Measurements from ENCODE around the gene AARSD1.
A peak's percentile ranks its signal among the peaks of the same experiment; 100 is the strongest.

AARSD1 gene

DNA sequence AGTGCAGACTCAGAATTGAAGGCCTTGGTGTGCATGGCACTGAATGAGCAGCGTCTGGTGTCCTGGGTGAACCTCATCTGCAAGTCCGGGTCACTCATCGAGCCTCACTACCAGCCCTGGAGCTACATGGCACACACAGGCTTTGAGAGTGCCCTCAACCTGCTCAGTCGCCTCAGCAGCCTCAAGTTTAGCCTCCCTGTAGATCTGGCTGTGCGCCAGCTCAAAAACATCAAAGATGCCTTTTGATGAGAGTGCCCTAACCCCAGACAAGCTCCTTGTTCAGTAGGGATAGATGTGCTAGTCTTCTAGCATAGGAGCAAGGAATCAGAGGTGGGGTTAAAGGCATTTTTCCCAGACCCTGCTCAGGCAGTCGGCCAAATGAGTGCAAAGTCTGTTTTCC, 27.2 kb upstream of the AARSD1 start:
- in situ Hi-C loops (cut with MboI; ENCODE audit: low sequenced_read_pairs, unreplicated experiment) = no loop called here
- no peak for DNase-seq (ENCODE audit: low spot score)
- TF ChIP-seq, protein P1, sequence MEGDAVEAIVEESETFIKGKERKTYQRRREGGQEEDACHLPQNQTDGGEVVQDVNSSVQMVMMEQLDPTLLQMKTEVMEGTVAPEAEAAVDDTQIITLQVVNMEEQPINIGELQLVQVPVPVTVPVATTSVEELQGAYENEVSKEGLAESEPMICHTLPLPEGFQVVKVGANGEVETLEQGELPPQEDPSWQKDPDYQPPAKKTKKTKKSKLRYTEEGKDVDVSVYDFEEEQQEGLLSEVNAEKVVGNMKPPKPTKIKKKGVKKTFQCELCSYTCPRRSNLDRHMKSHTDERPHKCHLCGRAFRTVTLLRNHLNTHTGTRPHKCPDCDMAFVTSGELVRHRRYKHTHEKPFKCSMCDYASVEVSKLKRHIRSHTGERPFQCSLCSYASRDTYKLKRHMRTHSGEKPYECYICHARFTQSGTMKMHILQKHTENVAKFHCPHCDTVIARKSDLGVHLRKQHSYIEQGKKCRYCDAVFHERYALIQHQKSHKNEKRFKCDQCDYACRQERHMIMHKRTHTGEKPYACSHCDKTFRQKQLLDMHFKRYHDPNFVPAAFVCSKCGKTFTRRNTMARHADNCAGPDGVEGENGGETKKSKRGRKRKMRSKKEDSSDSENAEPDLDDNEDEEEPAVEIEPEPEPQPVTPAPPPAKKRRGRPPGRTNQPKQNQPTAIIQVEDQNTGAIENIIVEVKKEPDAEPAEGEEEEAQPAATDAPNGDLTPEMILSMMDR (IDR thresholded peaks at IDR 0.05; ENCODE audit: borderline replicate concordance, control extremely low read depth, extremely low read depth, insufficient read depth, missing control alignments) = no peak

- no peak for DNase-seq (ENCODE audit: low spot score)
- TF ChIP-seq, protein P1 (IDR thresholded peaks at IDR 0.05; ENCODE audit: borderline replicate concordance, control extremely low read depth, extremely low read depth, insufficient read depth, missing control alignments) = no peak
- in situ Hi-C loops (cut with MboI; ENCODE audit: low sequenced_read_pairs, unreplicated experiment) = no loop called here
These were observed 25.7 kb upstream of the AARSD1 start for GRCh38 chr17:42989726-42990652.

DNA sequence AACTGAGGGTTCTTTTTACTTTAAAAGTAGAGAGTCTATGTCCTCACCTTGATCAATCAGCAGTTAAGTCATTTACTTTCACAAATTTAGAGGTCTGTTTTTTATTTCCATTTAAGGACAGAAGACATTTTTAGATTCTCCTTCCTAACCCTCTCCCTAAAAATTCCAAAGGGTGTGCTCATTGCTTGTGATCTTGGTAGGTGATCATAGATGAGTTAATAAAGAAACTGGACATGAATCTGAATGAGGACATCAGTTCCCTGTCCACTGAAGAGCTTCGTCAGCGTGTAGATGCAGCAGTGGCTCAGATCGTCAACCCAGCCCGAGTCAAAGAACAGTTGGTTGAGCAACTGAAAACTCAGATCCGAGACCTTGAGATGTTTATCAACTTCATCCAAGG, 24.9 kb upstream of the AARSD1 start:
- in situ Hi-C loops (cut with MboI; ENCODE audit: low sequenced_read_pairs, unreplicated experiment) = no loop called here
- DNase-seq (ENCODE audit: low spot score) = no peak
- TF ChIP-seq, protein P1 (IDR thresholded peaks at IDR 0.05; ENCODE audit: borderline replicate concordance, control extremely low read depth, extremely low read depth, insufficient read depth, missing control alignments) = no peak

GRCh38 chr17:42985225-42985624, 21.0 kb upstream of the AARSD1 start:
- TF ChIP-seq, protein P1 (IDR thresholded peaks at IDR 0.05; ENCODE audit: borderline replicate concordance, control extremely low read depth, extremely low read depth, insufficient read depth, missing control alignments) = no peak
- DNase-seq (ENCODE audit: low spot score) = peak; percentile 74
- in situ Hi-C loops (cut with MboI; ENCODE audit: low sequenced_read_pairs, unreplicated experiment) = no loop called here

- DNase-seq (ENCODE audit: low spot score) = no peak
- TF ChIP-seq, protein P1 (IDR thresholded peaks at IDR 0.05; ENCODE audit: borderline replicate concordance, control extremely low read depth, extremely low read depth, insufficient read depth, missing control alignments) = no peak
- in situ Hi-C loops (cut with MboI; ENCODE audit: low sequenced_read_pairs, unreplicated experiment) = no loop called here
These were observed 18.0 kb upstream of the AARSD1 start for GRCh38 chr17:42982266-42982665.

GRCh38 chr17:42980766-42981397, 16.6 kb upstream of the AARSD1 start:
- TF ChIP-seq, protein P1 (IDR thresholded peaks at IDR 0.05; ENCODE audit: borderline replicate concordance, control extremely low read depth, extremely low read depth, insufficient read depth, missing control alignments) = peak; percentile 38
- in situ Hi-C loops (cut with MboI; ENCODE audit: low sequenced_read_pairs, unreplicated experiment) = no loop called here
- DNase-seq (ENCODE audit: low spot score) = peak; percentile 85
